HG03196 (cell line): Measurements from ENCODE around the gene DRG2.

ENCODE experiments used
- ATAC-seq: cut with Tn5 transposase; IDR thresholded peaks from one replicate; pipeline ENCODE4 v1.9.1; 2021; ENCODE audit not compliant: unreplicated experiment

DRG2 gene

DNA sequence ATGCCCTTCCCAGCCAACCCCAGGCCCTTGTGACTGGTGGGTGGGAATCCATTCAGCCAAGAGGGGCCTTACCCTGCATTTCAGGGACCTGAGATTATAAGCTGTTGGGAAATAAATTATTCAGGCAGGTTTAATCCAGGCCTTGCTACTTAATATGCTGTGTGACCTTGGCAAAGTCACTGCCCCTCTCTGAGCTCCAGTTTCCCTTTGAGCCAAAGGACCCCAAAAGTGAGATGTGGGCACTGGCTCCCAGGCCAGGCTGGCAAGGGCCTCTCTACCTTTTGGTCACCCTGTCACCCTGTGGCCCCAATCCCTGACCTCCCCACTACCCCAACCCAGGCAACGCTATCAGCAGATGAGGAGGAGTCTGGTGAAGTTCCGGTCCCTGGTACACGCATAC lies 54.7 kb downstream of the DRG2 start:
- ATAC-seq: no peak

DNA sequence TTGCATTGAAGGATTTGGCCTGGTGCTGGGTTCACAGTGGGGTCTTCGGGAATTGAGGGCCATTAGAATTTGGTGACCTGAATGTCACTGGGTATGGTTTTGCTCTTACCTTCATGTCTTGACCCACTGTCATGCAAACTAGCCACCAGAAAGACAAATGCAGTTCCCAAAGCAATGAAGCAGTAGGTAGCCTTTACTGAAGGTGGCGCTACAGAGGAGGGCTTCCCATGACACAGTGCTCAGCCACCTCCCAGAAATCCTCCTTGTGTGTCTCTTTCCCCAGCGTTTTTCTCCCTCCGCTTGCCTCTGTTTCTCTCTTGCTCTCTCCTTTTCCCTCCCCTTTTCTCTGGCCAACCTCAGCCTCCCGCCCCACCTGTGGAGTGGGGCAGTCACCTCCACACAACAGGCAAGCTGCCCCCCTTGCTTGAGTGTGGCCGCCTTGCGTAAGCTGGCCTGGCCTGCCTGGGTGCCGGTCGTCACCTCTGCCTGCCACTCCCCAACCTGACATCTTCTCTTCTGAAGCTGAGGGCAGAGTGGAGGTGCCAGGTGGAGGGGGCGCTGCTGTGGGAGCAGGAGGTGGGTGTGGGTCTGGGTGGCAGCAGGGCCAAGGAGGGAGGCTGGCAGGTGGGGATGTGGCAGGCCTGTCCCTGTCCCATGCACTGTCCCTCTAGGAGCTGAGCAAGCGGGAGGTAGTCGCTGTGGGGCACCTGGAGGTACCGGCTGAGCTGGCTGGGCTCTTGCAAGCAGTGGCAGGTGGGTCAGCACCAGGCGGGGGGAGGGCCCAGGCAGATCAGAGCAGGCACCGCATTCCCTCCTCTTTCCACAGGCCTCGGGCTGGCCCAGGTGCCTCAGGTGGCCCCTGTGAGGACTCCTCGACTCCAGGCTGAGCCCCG lies 55.5 kb downstream of the DRG2 start:
- no peak for ATAC-seq

DNA sequence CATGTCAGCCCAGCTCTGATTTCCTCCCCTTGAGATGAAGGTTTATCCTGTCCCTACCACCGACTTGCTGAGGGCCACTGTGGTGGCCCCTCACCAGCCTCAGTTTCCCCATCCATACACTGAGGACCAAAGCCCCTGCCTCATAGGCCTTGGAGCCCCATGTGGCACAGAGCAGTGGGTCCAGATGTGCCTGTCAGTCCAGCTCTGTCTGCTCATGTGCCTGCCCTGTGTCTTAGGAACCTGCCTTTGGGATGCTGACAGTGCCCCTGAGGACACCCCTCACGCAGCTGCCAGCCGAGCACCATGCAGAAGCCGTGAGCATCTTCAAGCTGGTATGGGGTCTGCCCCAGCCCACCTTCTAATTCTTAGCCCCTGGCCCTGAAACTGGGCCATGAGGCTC lies 56.5 kb downstream of the DRG2 start:
- no peak for ATAC-seq

DNA sequence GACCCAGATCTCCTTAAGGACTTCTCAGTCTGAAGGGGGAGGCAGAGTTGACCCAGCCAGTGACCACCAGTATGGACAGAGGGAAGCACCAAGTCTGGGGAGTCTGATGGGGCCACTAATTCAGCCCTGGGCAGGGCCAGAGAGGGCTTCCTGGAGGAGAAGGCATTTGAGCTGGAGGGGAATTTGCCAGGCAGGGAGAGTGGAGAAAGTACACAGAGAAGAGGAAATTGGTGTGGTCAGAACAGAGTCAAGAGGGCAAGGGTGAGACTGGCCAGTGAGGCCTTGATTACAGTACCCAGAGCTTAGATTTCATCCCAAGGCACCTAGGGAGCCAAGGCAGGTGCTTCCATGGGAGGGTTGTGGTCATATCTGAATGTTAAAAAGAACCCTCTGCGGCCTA lies 57.1 kb downstream of the DRG2 start:
- ATAC-seq: no peak

DNA sequence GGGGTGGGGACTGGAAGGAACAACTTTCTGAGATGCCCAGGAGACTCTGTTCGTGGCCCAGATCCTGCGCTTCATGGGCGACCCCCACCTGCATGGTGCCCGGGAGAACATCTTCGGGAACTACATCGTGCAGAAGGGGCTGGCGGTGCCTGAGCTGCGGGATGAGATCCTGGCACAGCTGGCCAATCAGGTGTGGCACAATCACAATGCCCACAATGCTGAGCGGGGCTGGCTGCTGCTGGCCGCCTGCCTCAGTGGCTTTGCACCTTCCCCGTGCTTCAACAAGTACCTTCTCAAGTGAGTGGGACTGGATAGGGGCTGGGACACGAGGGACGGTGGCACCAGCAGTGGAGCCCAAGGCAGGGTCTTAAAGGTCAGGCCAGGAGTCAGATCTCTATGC lies 58.1 kb downstream of the DRG2 start:
- no peak for ATAC-seq

DNA sequence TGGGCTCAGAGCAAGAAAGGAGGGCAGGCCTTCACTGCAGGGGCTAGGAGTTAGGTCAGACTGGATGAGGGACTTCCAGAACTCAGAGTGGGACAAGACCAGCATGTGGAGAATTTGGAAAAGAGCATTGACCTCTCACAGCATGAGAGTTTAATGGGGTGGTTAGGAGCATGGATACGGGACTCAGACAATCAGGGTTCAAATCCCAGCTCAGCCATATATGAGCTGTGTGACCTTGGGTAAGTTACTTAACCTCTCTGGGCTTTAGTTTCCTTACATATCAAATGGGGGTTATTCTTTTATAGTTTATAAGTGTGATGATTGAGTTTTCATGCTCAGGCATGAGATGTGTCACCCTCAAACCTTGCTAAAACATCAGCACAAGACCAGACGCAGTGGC lies 58.5 kb downstream of the DRG2 start:
- ATAC-seq: no peak

DNA sequence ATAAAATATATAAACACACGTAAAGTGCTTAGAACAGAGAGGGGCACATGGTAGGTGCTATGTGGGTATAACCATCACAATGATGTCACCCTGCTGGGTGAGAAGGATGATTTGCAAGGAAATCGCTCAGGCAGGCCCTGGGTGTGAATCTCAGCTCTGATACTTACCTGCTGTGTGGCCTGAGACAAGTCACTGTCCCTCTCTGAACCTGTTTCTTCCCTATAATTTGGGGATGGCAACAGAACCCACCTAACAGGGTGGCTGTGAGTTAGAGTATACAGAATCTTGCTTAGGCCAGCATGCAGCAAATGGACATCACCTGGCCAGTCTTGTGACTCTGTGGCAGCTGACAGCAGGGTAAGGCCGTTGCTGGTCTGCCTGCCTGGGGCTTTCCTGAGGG lies 59.2 kb downstream of the DRG2 start:
- ATAC-seq: no peak

DNA sequence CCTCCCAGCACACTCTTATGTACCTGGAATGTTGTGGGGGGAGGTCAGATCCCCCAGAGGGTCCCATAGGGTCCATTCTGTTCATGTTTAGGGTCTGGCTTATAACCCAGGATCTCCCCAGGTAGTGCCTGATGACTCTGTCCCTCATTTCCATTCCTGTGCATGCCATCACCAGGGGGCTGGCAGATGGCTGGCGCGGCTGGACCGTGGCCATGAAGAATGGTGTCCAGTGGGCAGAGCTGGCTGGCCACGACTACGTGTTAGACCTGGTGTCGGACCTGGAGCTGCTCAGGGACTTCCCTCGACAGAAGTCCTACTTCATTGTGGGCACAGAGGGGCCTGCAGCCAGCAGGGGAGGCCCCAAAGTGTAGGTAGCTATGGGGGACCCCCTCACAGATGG lies 60.8 kb downstream of the DRG2 start:
- no peak for ATAC-seq

DNA sequence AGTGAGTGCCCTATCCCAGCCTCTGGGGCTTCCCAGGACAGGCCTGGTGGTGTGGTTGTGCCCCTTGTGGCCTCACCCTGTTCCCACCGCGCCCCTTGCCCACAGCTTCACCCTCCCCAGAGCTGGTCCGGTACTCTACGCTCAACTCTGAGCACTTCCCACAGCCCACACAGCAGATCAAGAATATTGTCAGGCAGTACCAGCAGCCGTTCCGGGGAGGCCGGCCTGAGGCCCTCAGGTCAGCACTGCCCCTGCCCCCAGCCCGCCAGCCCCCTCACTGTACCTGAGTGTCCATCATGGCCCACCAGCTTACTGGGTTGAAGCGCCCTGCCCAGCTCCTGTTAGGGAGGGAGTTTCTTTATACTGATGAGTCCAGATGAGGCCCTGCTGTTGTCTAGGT lies 63.5 kb downstream of the DRG2 start:
- ATAC-seq: no peak

DNA sequence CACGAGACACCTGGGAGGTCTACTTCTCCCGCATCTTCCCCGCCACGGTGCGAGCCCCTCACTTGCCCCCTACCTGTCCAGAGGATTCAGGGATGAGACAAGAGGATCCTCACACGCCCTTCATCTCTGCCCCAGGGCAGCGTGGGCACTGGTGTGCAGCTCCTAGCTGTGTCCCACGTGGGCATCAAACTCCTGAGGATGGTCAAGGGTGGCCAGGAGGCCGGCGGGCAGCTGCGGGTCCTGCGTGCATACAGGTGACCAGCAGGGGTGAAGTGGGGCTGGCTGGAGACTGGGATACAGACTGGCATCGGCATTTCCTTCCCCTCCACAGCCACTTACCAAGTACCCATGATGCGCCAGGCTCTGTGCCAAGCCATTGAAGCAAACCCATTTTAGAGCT lies 67.4 kb downstream of the DRG2 start:
- ATAC-seq: no peak

DNA sequence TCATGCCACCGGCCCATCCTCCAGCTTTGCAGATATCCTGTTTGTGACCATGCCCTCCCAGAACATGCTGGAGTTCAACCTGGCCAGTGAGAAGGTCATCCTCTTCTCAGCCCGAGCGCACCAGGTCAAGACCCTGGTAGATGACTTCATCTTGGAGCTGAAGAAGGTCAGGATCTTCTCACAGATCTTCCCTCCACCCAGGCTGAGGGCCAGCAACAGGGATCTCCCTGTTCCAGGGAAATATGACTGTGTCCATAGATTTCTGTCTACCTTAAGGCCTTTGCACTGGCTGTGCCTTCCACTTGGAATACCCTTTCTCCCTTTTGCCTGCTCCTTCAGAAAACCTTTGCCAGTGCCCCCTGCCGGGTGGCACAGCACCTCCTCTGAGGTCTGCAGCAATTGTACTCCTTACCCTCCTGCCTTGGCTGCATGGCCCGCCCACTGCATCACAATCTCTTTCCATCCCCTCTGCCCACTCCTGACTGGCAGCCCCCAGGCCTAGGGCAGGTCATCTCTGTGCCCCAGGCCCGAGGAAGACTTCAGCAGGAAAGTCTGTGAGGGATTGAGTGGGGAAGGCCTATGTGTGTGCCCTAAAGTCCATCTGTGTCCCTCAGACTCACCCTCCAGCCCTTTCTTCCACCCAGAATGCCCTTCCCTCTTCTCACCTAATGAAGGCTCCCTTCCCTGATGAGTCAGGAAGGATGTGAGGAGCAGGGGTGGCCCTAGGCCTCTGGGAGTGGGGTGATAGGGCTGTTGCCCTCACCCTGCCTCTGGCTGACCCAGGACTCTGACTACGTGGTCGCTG lies 68.6 kb downstream of the DRG2 start:
- no peak for ATAC-seq

DNA sequence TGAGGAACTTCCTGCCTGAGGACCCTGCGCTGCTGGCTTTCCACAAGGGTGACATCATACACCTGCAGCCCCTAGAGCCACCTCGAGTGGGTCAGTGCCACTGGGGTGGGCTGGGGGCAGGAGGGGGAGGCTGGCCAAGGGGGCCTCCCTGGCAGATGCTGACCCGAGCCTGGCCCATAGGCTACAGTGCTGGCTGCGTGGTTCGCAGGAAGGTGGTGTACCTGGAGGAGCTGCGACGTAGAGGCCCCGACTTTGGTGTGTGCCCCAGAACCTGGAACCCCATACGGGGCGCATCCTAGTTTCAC lies 69.2 kb downstream of the DRG2 start:
- no peak for ATAC-seq
